ENCODE measurements around the gene RMND1.
A peak's percentile ranks its signal among the peaks of the same experiment; 100 is the strongest.
"Not testable (repeated sequence)": the region's sequence is repeated elsewhere in the genome, so short reads cannot be mapped to it uniquely, and the experiment has no call there.

The RMND1 gene, protein sequence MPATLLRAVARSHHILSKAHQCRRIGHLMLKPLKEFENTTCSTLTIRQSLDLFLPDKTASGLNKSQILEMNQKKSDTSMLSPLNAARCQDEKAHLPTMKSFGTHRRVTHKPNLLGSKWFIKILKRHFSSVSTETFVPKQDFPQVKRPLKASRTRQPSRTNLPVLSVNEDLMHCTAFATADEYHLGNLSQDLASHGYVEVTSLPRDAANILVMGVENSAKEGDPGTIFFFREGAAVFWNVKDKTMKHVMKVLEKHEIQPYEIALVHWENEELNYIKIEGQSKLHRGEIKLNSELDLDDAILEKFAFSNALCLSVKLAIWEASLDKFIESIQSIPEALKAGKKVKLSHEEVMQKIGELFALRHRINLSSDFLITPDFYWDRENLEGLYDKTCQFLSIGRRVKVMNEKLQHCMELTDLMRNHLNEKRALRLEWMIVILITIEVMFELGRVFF

DNA sequence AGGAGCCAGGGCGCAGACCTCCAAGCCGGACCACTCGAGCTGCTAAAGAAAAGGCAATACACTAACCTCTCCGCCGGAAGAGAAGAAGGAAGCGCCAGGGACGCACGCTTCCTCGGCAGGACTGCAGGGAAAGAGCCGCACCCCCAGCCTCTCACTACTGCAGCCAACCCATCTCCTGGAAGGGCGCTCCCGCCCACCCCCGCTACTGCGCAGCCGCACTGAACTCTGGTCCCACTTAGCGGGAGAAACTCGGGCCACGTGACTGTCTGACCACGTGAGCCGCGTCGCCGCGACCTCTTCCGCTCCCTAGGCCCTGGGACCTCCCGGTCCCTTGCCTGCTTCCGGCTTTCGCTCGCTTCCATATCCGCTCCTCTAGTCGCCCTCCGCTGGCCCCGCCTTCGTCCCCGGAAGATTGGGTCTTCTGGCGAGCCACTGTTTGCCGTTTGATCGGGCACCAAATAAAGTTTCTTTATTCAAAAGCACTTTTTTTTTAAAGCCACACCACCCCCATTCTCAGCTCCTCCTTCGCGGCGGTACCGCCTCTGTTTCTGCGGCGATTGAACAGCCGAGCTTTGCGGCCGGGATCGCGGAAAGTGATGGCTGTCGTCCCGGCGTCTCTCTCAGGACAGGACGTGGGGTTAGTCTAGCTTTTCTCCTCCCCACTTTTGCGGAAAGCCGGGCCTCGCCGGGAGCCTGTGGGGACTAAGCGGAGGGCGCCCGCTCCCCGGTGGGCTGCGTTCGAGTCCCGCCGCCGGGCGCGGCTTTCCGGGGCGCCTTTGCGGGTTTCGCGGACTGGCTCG lies at the start of gene RMND1:
RMND1 (minus strand) TSS at position 177 of the 800 bp plus-strand sequence. CDS start 6,315 bp downstream, outside the sequence.
- peak; percentile 99 for DNase-seq (ENCODE audit: low read depth)

- DNase-seq (ENCODE audit: low read depth): no peak
Measured at GRCh38 chr6:151499551-151499950, 47.6 kb upstream of the RMND1 start.

- DNase-seq (ENCODE audit: low read depth): no peak
Measured at GRCh38 chr6:151498327-151498726, 46.4 kb upstream of the RMND1 start.

DNA sequence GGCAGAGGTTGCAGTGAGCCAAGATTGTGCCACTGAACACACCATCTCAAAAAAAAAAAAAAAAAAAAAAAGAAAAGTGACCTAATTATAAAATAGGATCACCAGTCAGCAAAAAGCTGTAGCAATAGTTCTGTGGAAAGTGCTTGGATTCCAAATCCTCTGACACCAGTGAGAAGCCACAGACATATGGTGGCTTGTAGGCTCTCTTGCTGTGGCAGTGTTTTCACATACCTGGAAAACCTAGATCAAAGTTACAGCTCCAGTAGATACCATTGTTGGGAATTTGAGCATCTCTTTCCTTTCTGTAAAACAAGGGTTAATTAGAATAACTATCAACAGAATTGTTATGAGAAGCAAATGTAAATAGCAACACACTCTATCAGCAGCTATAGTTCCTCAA lies 46.0 kb upstream of the RMND1 start:
- DNase-seq (ENCODE audit: low read depth): no peak

DNA sequence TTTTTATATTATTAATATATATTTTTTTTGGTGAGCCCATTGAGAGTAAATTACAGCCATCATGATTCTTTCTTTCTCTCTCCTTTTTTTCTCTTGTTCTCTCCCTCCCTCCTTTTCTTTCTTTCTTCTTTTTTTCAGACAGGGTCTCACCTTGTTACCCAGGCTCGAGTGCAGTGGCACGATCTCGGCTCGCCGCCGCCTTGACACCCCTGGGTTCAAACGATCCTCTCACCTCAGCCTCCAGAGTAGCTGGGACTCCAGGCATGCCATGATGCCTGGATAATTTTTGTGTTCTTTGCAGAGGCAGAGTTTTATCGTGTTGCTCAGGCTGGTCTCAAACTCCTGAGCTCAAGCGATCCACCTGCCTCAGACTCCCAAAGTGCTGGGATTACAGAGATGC lies 43.5 kb upstream of the RMND1 start:
- DNase-seq (ENCODE audit: low read depth): no peak

GRCh38 chr6:151494936-151495320 lies 43.0 kb upstream of the RMND1 start:
- no peak for DNase-seq (ENCODE audit: low read depth)

DNA sequence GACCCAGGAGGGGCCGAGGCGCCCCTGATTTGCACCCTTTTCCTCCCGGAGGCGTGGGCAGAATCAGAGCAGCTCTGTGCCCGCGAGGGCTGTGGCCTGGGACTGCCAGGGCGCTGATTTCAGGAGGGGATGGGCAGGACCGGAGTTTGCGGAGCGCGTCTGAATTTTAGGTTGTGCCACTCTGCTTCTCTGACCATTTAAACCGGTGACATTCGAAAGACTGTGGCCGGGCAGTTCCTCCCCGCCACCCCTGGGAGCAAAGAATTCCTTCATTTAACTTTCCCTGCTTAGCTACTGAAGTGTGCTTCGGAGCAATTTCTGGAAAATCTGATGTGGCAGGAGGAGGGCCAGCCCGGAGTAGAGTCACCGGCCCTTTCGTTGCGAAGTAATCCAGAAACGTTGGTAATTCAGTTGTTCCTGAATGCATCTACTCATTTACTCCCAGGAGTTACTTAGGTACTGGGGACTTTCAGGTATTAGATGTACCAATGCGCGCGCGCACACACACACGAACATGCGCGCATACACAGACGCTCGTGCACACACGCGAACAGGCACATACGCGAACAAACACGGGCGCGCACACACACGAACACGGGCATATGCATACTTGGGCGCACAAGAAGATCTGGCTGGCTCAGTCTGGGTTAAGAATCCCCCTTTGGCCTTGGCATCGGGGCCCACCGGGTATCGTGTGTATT lies 42.5 kb upstream of the RMND1 start:
- no peak for DNase-seq (ENCODE audit: low read depth)

DNA sequence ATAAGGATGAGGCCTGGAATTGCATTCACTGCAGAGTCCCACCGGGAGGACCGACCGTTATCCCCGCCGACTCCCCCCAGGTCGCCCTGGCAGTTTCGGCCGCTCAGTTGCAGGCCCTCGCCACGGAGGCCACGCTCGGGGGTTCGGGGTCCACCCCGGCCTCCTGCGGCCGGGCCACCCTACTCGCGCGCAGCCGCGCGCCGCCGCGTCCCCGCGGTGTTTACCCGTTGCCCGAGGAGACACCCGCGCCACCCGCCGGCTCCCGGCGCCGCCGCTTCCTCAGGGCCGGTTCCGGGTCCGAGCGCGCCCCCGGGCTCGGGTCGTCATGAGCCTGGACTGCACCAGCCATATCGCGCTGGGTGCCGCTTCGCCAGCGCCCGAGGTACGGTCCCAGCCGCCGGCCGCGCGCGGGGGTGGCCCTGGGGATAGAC lies 41.9 kb upstream of the RMND1 start, which contains the start of gene CCDC170:
CCDC170 (plus strand) TSS at position 214 of the 431 bp plus-strand sequence; CDS start at position 326, 112 bp downstream.
- no peak for DNase-seq (ENCODE audit: low read depth)

DNA sequence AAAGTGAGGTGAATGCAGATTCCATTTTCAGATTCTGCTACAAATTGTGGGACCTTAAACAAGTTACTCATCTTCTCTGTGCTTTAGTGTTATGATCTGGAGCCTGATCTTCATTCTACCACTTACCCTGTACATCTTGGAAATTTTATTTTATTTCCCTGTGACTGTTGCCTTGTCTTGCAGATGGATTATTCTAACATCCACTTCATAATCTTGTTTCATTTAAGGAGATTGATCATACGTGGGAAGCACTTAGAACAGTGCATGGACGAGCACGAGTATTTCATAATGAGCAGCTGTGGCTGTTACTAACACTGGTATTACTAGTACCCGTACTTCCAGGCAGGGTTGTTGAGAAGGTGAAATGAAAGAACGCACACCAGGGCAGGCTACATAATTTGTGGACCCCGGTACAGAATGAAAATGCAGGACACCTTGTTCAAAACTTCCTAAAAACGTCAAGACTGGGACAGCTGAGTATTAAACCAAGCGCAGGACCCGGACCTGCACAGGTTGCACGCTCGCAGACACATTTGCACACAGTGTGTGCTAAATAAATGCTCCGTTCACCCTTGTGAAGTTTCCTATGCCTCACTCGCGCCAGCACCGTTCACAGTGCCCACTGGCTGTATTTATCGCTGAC lies 41.4 kb upstream of the RMND1 start:
- DNase-seq (ENCODE audit: low read depth): no peak

- no peak for DNase-seq (ENCODE audit: low read depth)
Measured at GRCh38 chr6:151490996-151491395, 39.1 kb upstream of the RMND1 start.

DNA sequence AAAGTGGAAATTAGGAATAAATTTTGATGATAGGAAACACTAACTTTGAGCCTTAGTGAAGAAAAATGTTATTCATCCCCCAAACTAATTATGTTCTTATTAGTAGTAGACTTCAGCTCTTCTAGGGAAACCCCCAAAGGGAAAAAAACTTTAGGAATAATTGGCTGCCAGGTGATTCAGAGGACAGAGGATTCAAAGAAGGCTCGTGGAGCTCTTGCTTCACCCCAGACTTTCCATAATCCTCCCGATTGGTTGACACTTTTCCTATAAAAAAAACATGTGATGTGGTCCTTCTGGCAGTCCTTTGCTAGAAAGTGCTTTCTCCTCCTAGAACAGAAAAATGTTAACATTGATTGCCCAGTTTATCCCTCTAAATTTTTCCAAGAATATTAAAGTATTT lies 36.3 kb upstream of the RMND1 start:
- DNase-seq (ENCODE audit: low read depth): no peak

DNA sequence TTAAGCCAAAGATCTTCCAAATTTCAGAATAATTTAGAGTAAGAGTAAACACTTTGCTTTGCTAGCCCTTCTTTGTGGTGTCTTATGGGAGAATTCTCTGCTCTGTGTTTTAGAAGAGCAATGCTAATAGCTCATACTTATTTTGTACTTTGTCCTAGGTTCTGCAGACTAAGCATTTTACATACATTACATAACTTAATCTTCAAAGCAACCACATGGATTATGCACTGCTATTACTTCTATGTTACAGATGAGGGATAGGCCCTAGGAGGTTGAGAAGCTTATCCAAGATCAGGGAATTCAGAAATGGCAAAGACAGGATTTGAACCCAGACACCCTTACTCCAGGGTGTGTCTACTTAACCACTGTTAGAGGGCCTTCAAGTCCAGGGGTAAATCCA lies 32.1 kb upstream of the RMND1 start:
- no peak for DNase-seq (ENCODE audit: low read depth)

DNA sequence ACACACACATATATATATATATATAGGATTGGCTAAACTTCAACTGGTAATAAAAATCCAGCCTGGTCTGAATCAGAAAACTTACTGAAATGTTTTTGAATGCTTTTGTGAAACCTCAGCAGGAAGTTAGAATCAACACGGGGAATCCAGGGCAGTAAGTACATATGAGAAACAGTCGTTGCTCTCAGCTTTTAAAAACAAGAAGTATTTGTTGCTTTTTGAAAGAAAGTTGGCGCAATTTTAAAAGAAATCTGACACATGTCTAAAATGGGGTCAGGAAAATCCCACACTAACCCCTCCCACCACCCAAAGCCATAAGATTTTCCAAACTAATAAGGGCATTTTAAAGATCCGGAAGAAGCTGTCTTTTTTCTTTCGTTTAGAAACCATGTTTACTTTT lies 30.4 kb upstream of the RMND1 start:
- no peak for DNase-seq (ENCODE audit: low read depth)

DNA sequence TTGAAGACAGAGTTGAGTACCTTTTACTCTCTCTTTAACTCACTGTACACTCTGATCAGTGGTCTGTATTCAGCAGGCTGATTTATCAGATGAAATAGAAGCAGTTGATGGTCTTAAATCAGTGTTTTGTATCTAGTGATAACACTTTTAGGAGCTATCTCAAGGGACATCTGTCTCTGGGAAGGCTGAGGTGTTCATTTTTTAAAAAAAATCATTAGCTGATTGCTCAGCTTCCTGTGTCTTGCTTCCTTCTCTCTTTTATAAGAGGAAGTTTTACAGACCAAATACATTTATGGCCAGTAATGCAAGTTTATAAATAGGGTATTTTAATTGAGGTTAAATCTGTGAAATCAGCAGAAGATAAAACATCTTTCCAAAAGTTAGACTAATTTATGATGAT lies 29.9 kb upstream of the RMND1 start:
- no peak for DNase-seq (ENCODE audit: low read depth)

- DNase-seq (ENCODE audit: low read depth): no peak
Measured at GRCh38 chr6:151478670-151479069, 26.7 kb upstream of the RMND1 start.

DNA sequence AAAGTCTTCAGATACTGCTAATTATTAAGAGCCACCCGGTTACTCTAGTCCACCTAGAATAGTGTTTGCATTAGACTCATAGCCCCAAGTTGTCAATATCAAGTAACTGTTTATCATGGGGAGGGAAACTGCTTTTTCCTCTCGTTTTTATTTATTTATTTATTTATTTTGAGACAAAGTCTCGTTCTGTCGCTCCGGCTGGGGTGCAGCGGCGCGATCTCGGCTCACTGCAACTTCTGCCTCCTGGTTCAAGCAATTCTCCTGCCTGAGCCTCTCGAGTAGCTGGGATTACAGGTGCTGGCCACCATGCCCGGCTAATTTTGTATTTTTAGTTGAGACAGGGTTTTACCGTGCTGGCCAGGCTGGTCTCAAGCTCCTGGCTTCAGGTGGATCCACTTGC lies 25.8 kb upstream of the RMND1 start:
- DNase-seq (ENCODE audit: low read depth): no peak

- DNase-seq (ENCODE audit: low read depth): no peak
Measured at GRCh38 chr6:151475653-151476523, 24.0 kb upstream of the RMND1 start.

GRCh38 chr6:151464702-151465101 lies 12.8 kb upstream of the RMND1 start:
- no peak for DNase-seq (ENCODE audit: low read depth)

DNA sequence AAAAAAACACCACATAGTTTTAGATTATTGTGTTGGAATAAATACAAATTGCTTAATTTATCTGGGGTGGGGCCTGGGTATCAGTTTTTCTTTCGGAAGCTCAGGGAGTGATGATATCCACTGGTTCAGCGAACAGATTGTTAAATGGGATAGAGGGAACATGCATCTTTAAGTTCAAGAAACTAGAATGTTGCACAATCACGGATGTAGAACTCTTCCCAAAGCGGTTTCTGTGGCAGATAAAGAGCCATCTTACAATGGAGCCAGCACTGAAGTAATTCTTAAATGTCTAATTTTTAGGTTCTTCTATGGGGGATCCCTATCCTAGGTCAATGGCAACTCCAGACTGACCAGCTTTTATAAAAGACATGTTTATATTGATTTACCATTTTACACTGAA lies 9.7 kb upstream of the RMND1 start:
- no peak for DNase-seq (ENCODE audit: low read depth)

DNA sequence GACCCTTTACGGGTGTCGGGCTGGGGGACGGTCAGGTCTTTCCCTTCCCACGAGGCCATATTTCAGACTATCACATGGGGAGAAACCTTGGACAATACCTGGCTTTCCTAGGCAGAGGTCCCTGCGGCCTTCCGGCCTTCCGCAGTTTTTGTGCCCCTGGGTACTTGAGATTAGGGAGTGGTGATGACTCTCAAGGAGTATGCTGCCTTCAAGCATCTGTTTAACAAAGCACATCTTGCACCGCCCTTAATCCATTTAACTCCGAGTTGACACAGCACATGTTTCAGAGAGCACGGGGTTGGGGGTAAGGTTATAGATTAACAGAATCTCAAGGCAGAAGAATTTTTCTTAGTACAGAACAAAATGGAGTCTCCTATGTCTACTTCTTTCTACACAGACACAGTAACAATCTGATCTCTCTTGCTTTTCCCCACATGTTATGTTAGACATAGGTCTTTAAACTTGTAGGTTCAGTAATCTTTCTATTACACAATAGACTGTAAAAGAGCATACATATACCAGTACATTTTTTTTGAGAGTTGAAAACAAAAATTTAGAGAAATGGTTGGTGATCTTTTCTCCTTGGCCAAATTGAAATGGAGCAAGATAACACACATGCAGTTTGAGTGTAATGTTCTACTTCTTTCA lies 3.9 kb upstream of the RMND1 start:
- DNase-seq (ENCODE audit: low read depth): not testable (repeated sequence)

All from stimulated activated CD8-positive, alpha-beta memory T cell treated with anti-CD3 and anti-CD28 coated beads, Interleukin-7, amount 100 ng/mL, for 24 hours (primary cell).